Gastroesophageal sphincter (tissue), 3 donors: ENCODE results near the gene CATSPERZ.

Experiments
- EP300 ChIP-seq: sonication (generic); formaldehyde crosslinking; IDR thresholded peaks from one replicate; pipeline ENCODE4 v1.6.1; 2017; ENCODE audit warnings: antibody characterized with exemption, mild to moderate bottlenecking
- POLR2A ChIP-seq, 2 donors: fragments of 450-650 bp; IDR thresholded peaks; one replicate each; pipeline ENCODE4 v1.6.1; 2017; ENCODE audit warnings: antibody characterized with exemption in 2 of 2, mild to moderate bottlenecking in 2 of 2, moderate library complexity in 1 of 2
- POLR2AphosphoS5 ChIP-seq: sonication (generic); formaldehyde crosslinking; IDR thresholded peaks from one replicate; pipeline ENCODE4 v1.6.1; 2017; ENCODE audit warnings: antibody characterized with exemption
- TF ChIP-seq, protein P1 (sequence below), 4 experiments: fragments of 200-600 bp in 2 of 4; fragments of 450-650 bp in 2 of 4; sonication (generic) in 1 of 4; IDR thresholded peaks; one replicate each; pipeline ENCODE4 v1.5.1; 2017 to 2019; ENCODE audit warnings: antibody characterized with exemption in 4 of 4, mild to moderate bottlenecking in 2 of 4, moderate library complexity in 2 of 4

- TF ChIP-seq, protein P1, sequence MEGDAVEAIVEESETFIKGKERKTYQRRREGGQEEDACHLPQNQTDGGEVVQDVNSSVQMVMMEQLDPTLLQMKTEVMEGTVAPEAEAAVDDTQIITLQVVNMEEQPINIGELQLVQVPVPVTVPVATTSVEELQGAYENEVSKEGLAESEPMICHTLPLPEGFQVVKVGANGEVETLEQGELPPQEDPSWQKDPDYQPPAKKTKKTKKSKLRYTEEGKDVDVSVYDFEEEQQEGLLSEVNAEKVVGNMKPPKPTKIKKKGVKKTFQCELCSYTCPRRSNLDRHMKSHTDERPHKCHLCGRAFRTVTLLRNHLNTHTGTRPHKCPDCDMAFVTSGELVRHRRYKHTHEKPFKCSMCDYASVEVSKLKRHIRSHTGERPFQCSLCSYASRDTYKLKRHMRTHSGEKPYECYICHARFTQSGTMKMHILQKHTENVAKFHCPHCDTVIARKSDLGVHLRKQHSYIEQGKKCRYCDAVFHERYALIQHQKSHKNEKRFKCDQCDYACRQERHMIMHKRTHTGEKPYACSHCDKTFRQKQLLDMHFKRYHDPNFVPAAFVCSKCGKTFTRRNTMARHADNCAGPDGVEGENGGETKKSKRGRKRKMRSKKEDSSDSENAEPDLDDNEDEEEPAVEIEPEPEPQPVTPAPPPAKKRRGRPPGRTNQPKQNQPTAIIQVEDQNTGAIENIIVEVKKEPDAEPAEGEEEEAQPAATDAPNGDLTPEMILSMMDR (IDR thresholded peaks at IDR 0.05) = no peak
- no peak for TF ChIP-seq POLR2AphosphoS5
- TF ChIP-seq POLR2A (IDR thresholded peaks at IDR 0.05) = no peak
- TF ChIP-seq EP300 = no peak
Observed at GRCh38 chr11:64333556-64333955, 33.4 kb downstream of the CATSPERZ start.
